IPS-NIHi7 (cell line): Measurements from ENCODE around the gene PPHLN1.

ENCODE experiments used
- DNase-seq: peaks from one replicate; pipeline ENCODE4 v3.0.0; 2012; ENCODE audit warnings: mixed read lengths; ENCODE audit errors: extremely low spot score

PPHLN1 gene

DNA sequence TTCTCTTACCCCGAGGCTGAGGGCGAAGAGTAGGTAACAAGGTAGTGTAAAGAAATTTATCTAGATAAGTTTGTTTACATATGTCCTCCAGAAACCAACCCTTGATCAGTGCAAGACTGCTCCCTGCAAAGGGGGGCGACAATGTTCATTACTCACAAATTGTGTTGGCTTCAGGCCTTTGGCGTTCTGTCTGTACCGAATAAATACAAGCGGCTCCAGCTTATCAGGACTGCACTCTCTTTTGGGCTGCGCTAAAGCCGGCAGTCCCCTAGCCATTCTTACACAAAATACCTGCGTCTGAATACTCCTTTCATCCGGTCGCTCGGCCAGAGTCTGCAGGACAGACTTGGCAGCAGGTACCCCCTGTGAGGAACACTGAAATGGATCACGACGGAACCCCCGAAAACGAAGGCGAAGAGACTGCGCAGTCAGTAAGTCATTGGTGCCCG lies 116.4 kb downstream of the PPHLN1 start:
- no peak for DNase-seq

DNA sequence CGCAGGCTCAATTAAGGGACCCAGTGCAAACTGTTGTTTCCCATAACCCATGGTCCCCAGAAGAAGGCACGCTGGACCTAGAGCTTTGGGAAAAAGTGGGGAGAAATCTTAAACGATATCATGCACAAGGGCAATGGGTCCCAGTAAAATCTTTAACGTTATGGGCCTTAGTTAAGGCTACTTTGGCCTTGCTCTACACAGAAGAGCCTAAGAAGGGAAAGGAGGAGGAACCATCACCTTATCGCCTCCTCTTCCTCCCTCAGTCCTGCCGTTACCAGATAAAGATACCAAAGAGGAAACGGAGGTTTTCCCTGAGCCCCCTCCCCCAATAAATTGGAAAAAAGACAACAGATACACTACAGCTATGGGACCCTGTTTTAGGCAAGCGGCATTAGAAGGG lies 116.9 kb downstream of the PPHLN1 start:
- DNase-seq, result no peak

DNA sequence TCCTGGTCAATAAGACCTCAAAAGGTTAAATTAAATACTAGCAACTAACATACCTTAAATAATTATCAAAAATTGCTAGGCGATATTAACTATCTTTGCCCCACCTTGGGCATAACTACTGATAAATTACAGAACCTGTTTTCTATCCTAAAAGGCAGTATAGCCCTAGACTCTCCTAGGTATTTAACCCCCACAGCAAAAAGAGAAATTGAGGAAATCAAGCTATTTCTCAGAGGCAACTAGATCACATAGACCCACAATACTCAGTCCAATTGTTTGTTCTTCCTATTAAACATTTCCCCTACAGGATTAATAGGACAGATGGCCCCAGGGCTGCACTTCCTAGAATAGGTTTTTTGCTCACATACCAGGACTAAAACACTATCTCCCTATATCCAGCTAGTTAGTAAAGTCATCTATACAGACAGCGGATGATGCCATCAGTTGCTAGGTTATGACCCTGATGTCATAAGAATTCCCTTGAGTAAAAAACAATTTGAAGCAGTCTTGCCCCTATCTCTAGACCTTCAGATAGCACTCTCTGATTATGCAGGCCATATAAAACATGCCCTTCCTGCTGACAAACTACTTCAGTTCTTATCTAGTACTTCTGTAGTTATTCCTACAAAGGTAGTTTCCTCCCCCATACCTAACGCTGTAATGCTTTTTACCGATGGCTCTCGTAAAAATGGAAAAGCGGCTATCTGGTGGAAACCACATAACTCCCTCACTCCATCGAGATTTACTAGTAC lies 118.4 kb downstream of the PPHLN1 start:
- DNase-seq, result no peak

DNA sequence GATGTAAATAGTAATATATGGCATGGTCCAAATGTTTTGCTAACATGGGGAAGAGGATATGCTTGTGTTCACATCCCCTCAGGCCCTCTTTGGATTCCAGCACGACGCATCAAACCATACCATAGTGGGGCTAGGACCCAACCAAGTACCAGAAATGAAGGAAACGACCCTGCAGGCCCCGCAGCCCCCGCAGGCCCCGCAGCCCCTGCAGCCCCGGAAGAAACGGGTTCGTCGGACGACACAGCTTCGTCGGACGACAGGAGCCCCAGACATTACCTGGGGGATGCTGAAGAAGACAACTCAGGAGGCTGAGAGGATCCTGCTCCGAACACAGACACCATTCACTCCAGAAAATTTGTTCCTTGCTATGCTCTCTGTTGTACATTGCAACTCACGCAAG lies 119.9 kb downstream of the PPHLN1 start:
- DNase-seq, result no peak

DNA sequence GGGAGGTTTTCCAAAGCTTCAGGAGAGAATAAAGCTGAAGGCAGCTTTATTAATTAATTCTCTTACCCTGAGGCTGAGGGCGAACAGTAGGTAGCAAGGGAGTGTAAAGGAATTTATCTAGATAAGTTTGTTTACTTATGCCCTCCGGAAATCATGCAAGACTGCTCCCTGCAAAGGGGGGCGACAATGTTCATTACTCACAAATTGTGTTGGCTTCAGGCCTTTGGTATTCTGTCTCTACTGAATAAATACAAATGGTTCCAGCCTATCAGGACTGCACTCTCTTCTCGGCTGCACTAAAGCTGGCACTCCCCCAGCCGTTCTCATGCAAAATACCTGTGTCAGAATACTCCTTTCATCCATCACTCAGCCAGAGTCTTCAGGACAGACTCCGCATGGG lies 120.8 kb downstream of the PPHLN1 start:
- no peak for DNase-seq

DNA sequence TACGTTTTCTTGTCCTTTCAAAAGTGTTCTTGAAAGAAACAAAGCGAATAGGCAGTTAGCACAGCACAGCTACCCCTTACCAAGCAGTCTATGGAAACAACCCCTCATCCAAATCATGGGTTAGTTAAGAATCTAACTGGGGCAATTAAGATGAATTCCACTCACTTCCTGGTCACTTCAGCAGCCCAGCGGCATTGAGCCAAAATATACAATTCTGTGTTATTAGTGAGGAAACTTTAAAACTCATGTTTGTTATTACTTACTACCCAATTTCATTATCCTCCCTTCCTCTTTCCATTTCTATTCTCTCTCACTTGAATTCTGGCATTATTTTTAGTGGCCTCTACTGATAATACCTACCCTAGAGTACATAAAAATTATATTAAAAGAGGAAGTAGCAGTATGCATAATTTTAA lies 121.4 kb downstream of the PPHLN1 start:
- no peak for DNase-seq

DNA sequence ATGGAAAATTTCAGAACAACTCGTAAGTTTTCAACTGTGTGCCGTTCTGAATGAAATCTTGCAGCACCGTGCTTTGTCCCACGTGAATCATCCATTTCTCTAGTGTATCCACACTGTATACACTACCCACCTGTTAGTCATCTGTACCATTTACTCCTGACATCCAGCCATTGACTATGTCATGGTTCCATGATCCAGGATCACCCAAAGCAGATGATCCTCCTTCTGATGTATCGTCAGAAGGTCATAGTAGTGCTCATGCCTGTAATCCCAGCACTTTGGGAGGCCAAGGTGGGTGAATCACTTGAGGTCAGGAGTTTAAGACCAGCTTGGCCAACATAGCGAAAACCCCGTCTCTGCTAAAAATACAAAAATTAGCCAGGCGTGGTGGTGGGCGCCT lies 122.9 kb downstream of the PPHLN1 start:
- no peak for DNase-seq

DNA sequence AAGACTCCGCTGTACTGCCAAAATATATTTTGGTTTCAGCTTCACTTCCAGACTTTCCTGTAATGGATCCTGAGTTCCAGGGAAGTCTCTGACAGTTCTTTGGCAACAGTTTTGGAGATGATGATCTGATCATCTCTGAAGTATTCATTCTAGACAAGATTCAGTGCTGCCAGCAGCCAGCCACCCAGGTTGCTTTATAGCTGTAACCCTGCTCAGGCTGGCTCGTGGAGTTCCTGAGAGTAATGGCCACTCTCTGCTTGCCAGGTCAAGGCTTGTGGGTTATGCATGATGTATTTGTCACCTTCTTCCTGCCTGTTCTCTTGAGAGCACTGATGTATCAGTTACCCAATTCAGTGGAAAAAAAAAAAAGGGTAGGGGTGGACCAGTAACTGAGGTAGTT lies 124.3 kb downstream of the PPHLN1 start:
- no peak for DNase-seq

DNA sequence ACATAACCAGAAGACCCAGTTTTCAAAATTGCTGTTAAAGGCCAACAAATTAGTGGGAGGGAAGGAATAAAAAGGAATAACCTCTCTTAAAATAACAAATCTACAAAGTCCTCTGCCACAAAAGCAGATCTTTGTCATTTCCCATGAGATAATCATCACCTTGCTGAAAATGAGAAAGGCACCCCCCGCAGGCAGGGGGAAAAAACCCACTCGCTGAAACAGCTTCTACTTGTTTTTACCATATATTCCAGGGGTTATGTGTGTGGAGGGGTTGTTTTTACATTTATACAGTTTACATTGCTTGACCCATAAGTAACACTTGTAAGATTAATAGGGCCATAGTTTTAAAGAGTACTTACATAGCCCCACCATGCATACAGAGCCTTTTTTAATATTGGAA lies 132.6 kb downstream of the PPHLN1 start:
- DNase-seq, result no peak

DNA sequence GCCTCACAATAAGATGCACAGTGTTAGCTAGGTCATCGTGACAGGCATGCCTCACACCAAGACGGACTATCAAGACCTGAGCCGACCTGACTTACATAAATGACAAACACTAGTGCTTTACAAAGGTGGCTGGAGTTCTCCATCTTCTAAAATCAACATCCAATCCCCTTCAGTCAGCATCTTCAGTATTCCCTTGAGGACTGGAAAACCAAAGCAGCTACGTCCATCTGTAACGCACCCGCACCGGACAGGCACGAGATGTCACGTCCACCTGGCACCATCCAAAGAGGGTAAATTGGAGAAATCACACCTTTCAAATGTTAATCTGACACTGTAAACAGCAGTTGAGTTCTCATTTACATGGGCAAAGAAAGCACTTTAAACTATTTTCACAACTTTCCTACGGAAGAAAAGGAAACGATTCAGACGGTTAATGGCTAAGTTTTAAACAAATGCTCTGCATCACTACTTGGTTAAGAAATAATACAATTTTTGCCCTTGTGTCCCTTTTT lies 133.4 kb downstream of the PPHLN1 start:
- no peak for DNase-seq

DNA sequence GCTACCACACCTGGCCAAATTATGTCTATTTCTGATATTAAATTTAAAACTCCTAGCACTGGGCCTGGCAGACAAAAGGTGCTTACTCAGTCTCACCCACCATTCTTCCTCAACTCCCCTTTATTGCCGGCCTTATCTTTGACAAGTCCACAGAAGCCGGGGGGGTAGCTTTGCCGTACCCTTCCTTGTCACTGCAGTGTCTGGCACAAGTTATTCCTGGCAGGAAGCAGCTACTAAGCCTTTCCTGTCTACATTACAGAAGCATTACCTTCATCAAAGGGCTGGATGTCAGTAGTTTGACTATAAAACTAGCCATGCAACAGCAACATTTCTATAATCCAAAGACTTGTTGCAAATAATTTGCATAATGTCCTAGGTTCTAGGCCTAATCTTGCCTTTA lies 136.5 kb downstream of the PPHLN1 start:
- DNase-seq, result no peak

DNA sequence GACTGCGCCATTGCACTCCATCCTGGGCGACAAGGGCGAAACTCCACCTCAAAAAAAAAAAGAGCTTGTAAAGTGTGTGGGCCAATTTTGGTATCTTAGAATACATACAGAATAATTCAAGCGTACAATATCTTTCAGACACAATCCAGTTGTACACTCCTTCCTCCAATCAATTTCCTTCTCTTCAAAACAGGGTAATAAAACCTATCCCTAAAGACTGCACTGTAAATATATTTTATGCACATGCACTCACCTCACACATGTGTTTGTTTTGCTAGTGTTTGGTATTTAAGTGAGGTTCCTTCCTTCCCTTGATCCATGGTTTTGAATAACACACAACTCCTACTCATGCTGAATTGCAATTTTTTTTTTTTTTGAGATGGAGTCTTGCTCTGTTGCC lies 137.7 kb downstream of the PPHLN1 start:
- DNase-seq, result no peak

DNA sequence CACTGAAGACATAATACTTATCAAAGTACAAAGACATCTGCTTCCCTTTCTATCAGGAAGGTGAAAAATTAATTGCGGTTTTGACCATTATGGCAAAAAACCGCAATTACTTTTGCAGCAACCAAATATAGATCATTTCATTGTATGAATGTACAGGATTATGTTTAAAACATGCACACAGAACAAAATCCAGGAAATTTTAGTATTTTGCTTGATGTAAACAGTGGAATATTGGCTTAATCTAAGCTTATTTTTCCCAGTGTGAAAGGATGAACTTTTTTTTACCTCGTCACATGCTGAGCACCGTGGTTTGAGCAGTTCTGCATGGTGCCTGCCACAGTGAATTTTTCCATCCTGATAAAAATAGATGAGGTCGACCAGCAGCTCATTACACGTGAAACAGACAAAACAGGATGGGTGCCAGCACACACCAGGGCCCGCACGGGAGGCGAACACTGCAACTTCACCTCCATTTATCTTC lies 142.4 kb downstream of the PPHLN1 start:
- DNase-seq, result no peak

DNA sequence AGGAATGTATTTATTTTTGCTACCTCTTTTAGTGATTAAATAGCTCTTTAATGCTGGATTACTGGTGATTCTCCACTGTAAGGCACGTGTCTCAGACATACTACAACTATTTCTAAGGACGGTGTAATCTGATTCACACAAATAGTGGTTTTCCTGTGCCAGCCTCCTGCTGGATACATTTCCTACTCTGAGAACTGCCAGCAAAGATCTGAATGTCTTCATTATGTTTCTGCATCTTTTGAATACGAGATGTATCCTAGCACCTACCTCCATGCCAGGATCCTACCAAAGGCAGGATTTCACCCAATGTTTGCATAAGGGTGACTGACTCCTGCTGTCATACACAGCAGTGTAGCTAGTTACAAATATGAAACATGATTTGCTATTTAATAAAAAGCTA lies 143.0 kb downstream of the PPHLN1 start:
- DNase-seq, result no peak

DNA sequence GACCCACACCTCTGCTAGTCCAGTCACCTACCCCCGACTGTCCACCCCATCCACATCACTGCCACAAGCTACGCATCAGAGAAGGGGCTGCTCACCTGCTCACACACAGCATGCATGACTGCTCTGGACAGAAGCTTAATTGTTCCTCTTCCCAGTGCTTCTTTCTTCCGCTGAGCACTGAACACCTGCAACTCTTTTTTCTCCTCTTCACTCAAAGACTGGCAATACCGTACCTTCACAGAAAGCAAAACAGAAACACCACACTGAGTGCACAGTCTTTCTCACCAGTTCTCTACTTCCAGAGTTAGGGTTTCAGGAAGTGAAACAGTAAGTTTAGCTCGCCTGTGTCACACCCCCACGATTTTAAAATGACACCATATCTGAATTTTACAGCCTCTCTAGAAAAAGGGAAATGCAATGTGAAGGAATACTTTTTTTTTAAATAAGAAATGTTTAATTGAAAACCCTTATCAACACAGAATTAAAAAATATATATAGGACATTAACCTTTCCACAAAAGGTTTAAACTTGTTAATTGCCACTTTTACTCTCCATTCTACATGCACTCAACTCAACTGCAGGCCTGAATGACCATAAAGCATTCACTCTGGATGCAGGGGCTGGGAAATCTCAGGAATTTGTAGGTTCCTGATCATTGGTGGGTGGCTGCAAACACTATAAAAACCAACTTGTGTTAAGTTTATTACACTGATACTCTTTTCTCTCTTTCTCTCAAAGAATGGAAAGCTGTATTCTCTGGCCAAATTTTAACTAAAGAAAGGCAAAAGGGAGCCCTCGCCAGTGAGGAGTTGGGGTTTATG lies 143.6 kb downstream of the PPHLN1 start:
- DNase-seq, result no peak

DNA sequence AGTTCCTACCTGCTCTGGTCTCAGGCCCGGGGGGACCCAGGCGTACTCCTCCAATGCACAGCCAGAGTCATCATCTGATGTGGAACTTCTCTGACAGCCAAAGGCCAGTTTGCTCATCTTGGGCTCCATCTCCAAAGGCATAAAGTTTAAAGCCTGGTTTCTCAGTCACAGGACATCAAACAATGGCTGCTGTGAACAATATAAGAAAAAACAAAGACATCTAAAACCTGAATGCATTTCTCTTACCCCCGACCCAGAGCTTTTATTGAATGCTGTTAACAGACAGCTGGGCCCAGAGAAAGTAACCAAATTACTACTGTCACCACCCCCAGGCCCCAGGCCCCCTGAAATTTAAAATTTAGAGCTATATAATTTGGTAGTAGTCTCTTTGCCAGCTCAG lies 146.4 kb downstream of the PPHLN1 start:
- no peak for DNase-seq

DNA sequence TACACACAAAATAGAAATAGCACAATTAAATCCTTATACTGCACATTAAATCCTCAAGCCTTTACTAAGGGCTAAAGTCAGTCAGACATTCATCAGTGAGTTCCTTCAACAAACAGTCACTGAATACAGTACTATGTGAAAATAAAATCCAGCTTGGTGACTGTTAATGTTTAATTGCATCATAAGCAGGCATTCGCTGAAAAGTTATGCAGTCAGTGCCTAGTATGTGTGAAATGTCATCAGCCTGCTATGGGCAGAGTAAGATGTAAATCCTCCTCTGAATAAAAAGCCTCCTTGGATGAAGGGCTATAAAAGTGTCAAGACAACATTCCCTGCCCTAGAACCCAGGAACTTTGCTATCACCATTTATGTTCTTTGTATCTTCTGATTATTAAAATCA lies 147.2 kb downstream of the PPHLN1 start:
- no peak for DNase-seq

DNA sequence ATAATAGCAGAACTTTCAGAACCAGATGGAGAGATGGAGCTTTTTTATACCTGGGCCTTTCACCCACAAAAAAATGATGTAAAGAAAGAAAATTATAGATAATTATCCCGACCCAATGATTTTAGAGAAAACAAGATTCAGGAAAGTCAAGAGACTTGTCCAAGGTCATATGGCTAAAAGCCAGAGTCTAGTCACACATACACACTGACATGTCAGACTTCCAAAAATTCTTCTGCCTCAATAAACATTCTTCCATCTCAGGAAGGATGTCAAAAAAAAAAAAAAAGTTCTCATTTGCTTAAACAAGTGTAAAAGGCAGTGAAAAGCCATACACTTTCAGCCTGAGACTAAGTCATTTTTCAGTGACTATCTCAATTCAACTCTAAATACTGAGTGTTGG lies 147.6 kb downstream of the PPHLN1 start:
- no peak for DNase-seq

DNA sequence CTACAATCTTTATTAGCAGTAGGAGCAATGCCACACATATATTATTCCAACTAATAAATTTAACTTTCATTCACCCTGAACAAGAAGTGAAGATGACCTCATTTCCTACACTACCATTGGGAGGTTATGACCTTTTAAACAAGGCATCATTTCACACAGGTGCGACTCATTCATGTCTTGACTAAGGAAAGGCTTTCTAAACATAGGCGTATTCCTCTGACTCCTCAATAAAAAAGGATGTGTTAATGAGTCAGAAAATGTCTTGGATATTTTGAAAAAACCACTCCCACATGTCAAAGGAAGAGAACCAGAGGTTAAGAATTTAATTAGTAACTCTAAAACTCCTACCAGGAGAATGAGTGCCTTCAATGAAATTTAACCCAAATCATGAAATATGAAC lies 148.4 kb downstream of the PPHLN1 start:
- no peak for DNase-seq

DNA sequence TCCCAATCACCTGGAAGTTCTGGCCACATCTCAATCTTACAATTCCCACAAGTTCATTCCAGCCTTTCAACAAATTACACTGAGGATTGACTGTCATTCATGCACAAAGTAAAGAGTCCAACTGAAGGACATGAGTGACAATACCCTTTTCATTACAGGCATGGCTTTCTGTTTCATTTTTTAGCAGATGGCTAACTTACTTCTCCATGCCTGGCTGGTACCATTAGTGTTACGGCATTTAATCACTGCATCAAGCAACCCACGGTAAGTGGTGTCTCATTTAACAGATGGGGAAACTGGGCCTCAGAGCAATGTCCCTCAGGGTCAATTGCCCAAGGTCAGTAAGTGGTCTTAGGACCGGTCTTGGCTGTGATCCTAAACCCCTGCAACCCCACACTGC lies 149.1 kb downstream of the PPHLN1 start:
- no peak for DNase-seq

DNA sequence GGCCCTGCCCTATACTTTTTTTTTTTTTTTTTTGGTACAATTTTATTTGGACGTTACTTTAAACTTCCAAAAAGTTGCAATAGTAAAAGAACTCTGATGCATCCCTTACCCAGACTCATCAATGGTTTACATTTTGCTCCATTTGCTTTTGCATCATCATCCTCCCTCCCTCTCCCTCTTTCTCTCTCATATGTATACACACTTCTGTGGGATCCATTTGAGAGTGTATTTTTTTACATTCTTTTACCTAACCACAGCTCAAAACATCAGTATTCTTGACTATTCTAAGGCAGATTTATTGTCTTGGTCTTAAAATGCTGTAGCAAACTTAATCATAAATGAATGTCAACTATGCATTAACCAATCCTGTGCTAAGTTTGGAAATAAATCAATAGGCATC lies 152.0 kb downstream of the PPHLN1 start:
- no peak for DNase-seq

DNA sequence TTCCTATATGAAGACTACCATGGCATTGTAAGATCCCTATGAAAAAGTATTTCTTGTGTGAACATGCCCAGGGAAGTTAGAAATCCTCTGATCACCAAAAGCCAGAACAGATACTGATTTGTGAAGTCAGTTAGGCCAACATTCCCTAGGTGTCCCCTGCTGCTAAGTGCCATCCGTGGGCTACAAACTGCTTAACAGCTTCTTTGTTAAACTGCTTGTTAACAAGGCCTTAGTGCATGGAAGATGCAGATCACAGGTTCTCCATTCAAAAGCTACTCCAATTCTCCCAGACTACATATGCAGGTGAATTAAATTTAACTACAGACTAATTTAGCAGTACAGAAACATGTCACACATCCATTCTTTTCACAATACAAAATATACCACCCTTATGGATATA lies 155.4 kb downstream of the PPHLN1 start:
- peak; percentile 28 for DNase-seq
